Natural killer cell treated with Interleukin-12 subunit alpha and Interleukin-12 subunit beta and Interleukin-15 and Interleukin-18, amount 100 ng/mL, for 72 hours (primary cell): ENCODE measurements around the gene SLN. TPM values are rescaled to one million over a fixed set of nuclear protein-coding genes. Genes with fewer than 3 reads are reported as not detected.

Experiments
- ATAC-seq, 2 donors: fragments of 150-1000 bp; cut with Tn5 transposase in 1 of 2; sonication (Bioruptor Pico), chemical (Tn5 transposase) in 1 of 2; 2 replicates each; pipeline ENCODE4 v1.10.0; 2021
- DNase-seq: peaks from one replicate; pipeline ENCODE4 v3.0.0; 2022; ENCODE audit warnings: low spot score
- H3K27ac Mint-ChIP-seq, 2 donors: 1 replicate in 1 of 2; 2 replicates in 1 of 2; pipeline ENCODE4 v1.8.0; 2022; ENCODE audit warnings: mixed read lengths in 2 of 2, mild to moderate bottlenecking in 1 of 2, moderate library complexity in 1 of 2
- H3K27me3 Mint-ChIP-seq, 2 donors: 1 replicate in 1 of 2; 2 replicates in 1 of 2; pipeline ENCODE4 v1.8.0; 2022; ENCODE audit warnings: mixed read lengths in 2 of 2
- H3K36me3 Mint-ChIP-seq: one replicate; pipeline ENCODE4 v1.8.0; 2022; ENCODE audit warnings: mixed read lengths
- H3K4me1 Mint-ChIP-seq, 2 donors: 1 replicate in 1 of 2; 2 replicates in 1 of 2; pipeline ENCODE4 v1.8.0; 2022; ENCODE audit warnings: low read depth in 2 of 2, mixed read lengths in 2 of 2, mild to moderate bottlenecking in 1 of 2
- H3K4me3 Mint-ChIP-seq: one replicate; pipeline ENCODE4 v1.8.0; 2022; ENCODE audit warnings: mixed read lengths
- H3K9me3 Mint-ChIP-seq: 2 replicates; pipeline ENCODE4 v1.8.0; 2022; ENCODE audit warnings: mixed read lengths
- total RNA-seq, 2 donors: library from RNA; stranded (reverse); gene quantifications; one replicate each; pipeline ENCODE4 v1.2.3, GENCODE V29; 2022

Gene SLN
- total RNA-seq, 2 donors from 2014 or later = not detected

GRCh38 chr11:107707215-107707671, 4.6 kb downstream of the SLN start:
- Mint-ChIP-seq H3K36me3 (no peaks in the 10 kb centered on the region), H3K27ac (no peak overlapping the region), H3K9me3 (no peaks in the 10 kb centered on the region), H3K4me1 (no peaks in the 10 kb centered on the region), H3K27me3 (peaks cover 16 to 56% of the 10 kb centered on the region in 2 donors), H3K4me3 (no peak overlapping the region)
- ATAC-seq (no peak), DNase-seq (no peak)

- no peaks in the 10 kb centered on the region for H3K9me3 Mint-ChIP-seq
- H3K27ac Mint-ChIP-seq = no peak overlapping the region
- no peak for DNase-seq
- peaks cover 16 to 53% of the 10 kb centered on the region in 2 donors for H3K27me3 Mint-ChIP-seq
- ATAC-seq = no peak
- no peak overlapping the region for H3K4me3 Mint-ChIP-seq
- H3K36me3 Mint-ChIP-seq = no peaks in the 10 kb centered on the region
- H3K4me1 Mint-ChIP-seq = no peaks in the 10 kb centered on the region
Observed at GRCh38 chr11:107706531-107706930, 5.3 kb downstream of the SLN start.

DNA sequence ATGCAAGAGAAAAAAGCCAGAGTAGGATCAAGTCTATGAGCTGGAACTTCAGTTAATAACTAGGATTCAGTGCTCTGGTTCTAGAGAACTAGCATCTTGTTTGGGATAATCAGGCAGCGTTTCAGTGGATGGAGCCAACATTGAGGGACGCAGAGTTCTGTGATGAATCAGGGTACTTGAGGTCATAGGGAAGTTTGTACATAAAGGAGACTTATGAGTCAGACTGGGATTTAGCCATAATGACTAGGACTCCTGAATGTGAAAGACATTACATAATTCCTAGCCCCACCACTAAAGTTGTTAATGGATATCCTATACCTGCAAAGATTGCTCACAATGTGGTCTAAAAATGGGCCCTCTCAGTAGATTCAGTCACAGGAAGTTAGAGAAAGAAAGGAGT, 6.8 kb downstream of the SLN start:
- ATAC-seq (no peak), DNase-seq (no peak)
- Mint-ChIP-seq H3K27ac (no peak overlapping the region), H3K36me3 (no peaks in the 10 kb centered on the region), H3K4me1 (no peaks in the 10 kb centered on the region), H3K9me3 (no peaks in the 10 kb centered on the region), H3K4me3 (no peak overlapping the region), H3K27me3 (peaks cover 16 to 41% of the 10 kb centered on the region in 2 donors)

GRCh38 chr11:107704451-107704850, 7.4 kb downstream of the SLN start:
- Mint-ChIP-seq H3K27ac (no peak overlapping the region), H3K9me3 (no peaks in the 10 kb centered on the region), H3K27me3 (peaks cover 16 to 35% of the 10 kb centered on the region in 2 donors), H3K4me3 (no peak overlapping the region), H3K36me3 (no peaks in the 10 kb centered on the region), H3K4me1 (no peaks in the 10 kb centered on the region)
- ATAC-seq (peak in 1 of 2 donors; percentile 49), DNase-seq (no peak)

DNA sequence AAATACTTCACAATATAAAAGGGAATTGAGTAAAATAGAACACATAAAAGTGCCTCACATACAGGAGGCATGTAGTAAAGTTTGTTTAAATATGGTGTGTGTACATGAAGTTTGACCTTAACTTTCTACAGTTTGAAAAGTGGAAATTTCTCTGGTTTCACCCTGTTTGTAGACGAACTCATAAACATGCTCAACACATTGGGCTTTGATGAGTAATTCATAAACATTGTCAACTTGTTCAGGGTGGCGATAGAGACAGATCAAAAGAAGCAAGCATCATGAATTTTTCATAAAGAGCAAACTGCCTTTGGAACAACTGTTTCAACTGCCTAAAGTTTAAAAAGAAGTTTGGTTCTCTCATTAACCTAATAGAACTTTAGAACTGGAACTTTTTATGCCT, 9.1 kb downstream of the SLN start:
- DNase-seq = no peak
- Mint-ChIP-seq H3K9me3 (no peaks in the 10 kb centered on the region), H3K4me3 (no peak overlapping the region), H3K27ac (no peak overlapping the region), H3K27me3 (peaks cover 16 to 28% of the 10 kb centered on the region in 2 donors), H3K4me1 (no peaks in the 10 kb centered on the region), H3K36me3 (no peaks in the 10 kb centered on the region)
- no peak for ATAC-seq

DNA sequence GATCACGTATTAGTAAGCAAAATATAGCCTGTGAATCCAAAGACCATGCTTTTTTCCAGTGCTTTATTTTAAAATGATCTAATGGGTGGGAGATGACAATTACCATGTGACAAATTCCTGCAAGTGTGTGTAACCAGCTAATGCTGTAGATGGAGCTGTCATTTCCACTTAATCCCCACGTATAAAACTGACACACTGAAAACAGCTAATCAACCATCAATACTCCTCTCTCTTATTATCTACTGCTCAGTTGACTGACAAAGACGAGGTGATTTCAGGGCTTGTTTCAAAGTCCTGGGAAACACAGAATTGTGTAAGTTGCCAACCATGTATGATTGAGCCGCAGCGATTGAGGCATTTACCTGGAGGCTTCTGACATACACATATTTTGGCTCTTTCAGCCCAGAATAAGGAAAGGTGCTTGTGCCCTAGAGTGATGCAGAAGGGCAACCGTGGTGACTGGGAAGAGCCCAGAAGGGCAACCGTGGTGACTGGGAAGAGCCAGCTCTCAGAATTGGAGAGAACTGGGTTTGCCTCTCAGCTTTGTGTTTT, 9.7 kb downstream of the SLN start:
- no peak overlapping the region for H3K4me3 Mint-ChIP-seq
- H3K4me1 Mint-ChIP-seq = no peaks in the 10 kb centered on the region
- ATAC-seq (no peak), DNase-seq (no peak)
- H3K27me3 Mint-ChIP-seq = peaks cover 10 to 26% of the 10 kb centered on the region in 2 donors
- H3K9me3 Mint-ChIP-seq = no peaks in the 10 kb centered on the region
- no peak overlapping the region for H3K27ac Mint-ChIP-seq
- no peaks in the 10 kb centered on the region for H3K36me3 Mint-ChIP-seq

GRCh38 chr11:107699371-107700285, 12.2 kb downstream of the SLN start:
- ATAC-seq (no peak), DNase-seq (no peak)
- Mint-ChIP-seq H3K4me1 (no peaks in the 10 kb centered on the region), H3K27me3 (peaks cover 12 to 30% of the 10 kb centered on the region in 2 donors), H3K27ac (no peak overlapping the region), H3K4me3 (no peak overlapping the region), H3K9me3 (no peaks in the 10 kb centered on the region), H3K36me3 (no peaks in the 10 kb centered on the region)

DNA sequence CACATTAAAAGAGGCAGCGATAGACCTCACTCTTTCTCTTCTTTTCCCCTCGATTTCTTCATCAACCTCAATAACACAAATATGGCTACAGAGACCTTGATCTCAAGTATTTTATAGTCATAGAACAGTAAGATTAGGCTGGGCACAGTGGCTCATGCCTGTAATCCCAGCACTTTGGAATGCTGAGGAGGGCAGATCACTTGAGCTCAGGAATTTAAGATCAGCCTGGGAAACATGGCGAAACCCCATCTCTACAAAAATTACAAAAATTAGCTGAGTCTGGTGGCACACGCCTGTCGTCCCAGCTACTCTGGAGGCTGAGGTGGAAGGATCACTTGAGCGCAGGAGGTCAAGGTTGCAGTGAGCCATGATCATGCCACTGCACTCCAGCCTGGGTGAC, 14.6 kb downstream of the SLN start:
- H3K4me1 Mint-ChIP-seq = no peaks in the 10 kb centered on the region
- ATAC-seq (no peak), DNase-seq (no peak)
- no peaks in the 10 kb centered on the region for H3K36me3 Mint-ChIP-seq
- H3K27me3 Mint-ChIP-seq = peaks cover 8 to 17% of the 10 kb centered on the region in 2 donors
- no peak overlapping the region for H3K4me3 Mint-ChIP-seq
- no peak overlapping the region for H3K27ac Mint-ChIP-seq
- no peaks in the 10 kb centered on the region for H3K9me3 Mint-ChIP-seq

GRCh38 chr11:107696140-107696539, 15.7 kb downstream of the SLN start:
- Mint-ChIP-seq H3K36me3 (no peaks in the 10 kb centered on the region), H3K27me3 (peaks cover 12 to 17% of the 10 kb centered on the region in 2 donors), H3K4me1 (no peaks in the 10 kb centered on the region), H3K4me3 (no peak overlapping the region), H3K9me3 (no peaks in the 10 kb centered on the region), H3K27ac (no peak overlapping the region)
- no peak for ATAC-seq
- no peak for DNase-seq

GRCh38 chr11:107695446-107695845, 16.4 kb downstream of the SLN start:
- no peaks in the 10 kb centered on the region for H3K9me3 Mint-ChIP-seq
- no peak for ATAC-seq
- no peak overlapping the region for H3K27ac Mint-ChIP-seq
- no peak for DNase-seq
- H3K27me3 Mint-ChIP-seq = peaks cover 11 to 17% of the 10 kb centered on the region in 2 donors
- no peak overlapping the region for H3K4me3 Mint-ChIP-seq
- H3K4me1 Mint-ChIP-seq = no peaks in the 10 kb centered on the region
- H3K36me3 Mint-ChIP-seq = no peaks in the 10 kb centered on the region

- H3K4me3 Mint-ChIP-seq = no peak overlapping the region
- no peaks in the 10 kb centered on the region for H3K36me3 Mint-ChIP-seq
- DNase-seq (no peak), ATAC-seq (no peak)
- H3K27ac Mint-ChIP-seq = no peak overlapping the region
- peaks cover 8 to 13% of the 10 kb centered on the region in 2 donors for H3K27me3 Mint-ChIP-seq
- H3K9me3 Mint-ChIP-seq = no peaks in the 10 kb centered on the region
- H3K4me1 Mint-ChIP-seq = no peaks in the 10 kb centered on the region
Observed at GRCh38 chr11:107691000-107691750, 20.7 kb downstream of the SLN start.

DNA sequence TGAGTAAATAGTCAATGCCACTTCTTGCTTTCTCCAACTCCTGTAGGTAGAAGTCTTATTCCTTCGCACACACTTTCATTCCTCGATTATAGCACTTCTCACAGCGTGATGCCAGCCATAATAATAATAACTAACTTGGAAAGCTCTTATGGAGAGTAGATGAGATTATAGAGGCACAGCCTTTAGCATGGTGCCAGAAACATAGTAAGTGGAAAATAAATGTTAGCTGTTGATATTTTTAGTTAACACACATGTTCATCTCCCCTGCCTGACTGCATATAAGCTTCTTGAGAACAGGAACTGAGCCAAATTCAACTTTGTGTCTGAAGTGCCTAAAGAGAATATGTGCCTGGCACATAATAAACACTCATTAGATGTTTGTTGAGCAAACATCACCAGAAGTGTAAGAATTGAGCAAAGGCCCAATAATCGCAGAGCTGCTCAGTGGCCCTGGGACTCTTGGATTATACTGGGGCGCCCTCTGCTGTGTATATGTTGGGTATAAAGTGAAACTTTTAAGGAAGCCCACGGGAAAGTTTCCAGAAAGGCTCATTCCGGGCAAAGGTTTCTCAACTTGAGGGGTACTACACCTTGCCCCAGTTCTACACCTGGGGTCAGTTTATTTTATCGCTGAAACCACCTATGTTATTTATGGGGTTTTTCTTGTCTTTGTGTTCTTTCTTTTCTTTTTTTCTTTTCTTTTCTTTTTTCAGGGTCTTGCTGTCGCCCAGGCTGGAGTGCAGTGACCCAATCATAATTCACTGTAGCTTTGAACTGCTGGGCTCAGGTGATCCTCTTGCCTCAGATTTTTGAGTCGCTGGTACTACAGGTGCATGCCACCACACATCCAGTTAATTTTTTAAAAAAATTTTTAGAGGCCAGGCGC, 22.3 kb downstream of the SLN start:
- Mint-ChIP-seq H3K36me3 (no peaks in the 10 kb centered on the region), H3K27me3 (peaks cover 8 to 14% of the 10 kb centered on the region in 2 donors), H3K4me3 (no peak overlapping the region), H3K27ac (no peak overlapping the region), H3K9me3 (no peaks in the 10 kb centered on the region), H3K4me1 (no peaks in the 10 kb centered on the region)
- DNase-seq (no peak), ATAC-seq (peak; percentile 53 to 76)

- Mint-ChIP-seq H3K36me3 (no peaks in the 10 kb centered on the region), H3K27ac (no peak overlapping the region), H3K4me3 (no peak overlapping the region), H3K27me3 (peaks cover 8 to 14% of the 10 kb centered on the region in 2 donors), H3K9me3 (no peaks in the 10 kb centered on the region), H3K4me1 (no peaks in the 10 kb centered on the region)
- DNase-seq = no peak
- ATAC-seq = no peak
Observed at GRCh38 chr11:107688322-107688918, 23.4 kb downstream of the SLN start.
